ENCODE results near the gene TRERF1.

The TRERF1 gene

DNA sequence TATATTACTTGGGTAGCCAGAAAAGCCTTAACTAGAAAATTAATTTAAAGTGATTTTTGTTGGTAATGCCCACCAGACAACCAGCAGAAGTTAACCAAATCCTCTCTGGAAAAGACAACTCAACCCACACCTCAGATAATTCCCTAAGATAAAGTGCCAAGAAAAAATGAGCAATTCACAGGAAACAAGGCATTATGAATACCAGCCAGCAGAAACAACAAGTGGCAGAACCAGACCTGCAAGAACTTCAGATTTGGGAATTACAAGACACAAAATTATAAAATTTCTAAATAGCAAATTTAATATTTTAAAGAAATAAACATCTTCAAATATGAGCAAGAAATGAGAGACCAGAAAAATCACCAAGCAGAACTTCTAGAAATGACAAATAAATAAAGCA is 154.1 kb downstream of the TRERF1 start:
- DNase-seq = no peak

DNA sequence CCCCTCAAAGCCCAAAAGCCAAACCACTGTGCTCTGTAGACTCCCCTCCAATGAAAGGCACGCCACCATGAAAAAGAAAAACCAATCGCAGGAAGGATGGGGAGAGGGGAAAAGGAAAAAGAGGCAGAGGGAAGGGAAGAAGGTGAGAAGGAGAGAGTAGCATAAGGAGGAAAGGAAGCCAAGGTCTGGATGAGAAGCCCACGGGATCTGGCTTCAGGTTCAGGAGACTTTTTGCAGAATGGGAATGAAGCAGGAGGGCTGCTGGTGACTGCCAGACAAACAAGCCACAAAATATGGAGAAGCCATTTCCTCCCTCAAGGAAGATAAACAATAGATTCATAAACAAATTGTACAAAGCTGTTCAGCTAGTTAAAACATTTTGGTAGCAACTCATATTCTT is 155.1 kb downstream of the TRERF1 start:
- no peak for DNase-seq

DNA sequence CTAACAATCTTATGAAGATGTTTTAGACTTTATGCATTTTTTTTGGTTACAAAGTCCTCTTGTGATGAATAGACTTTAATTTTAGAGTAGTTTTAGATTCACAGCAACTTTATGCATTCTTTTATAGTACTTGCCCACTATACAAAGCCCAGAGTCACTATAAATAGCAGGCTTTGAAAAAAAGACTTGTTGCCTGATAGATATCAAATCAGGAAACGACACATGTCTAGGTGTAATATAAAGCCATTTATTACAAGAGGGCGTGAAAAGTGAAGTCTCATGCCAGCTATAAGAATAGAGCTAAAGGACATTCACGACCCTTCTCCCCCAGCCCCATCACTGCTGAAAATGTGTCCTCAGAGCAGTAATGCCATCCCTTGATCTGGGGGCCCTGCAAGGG is 156.0 kb downstream of the TRERF1 start:
- DNase-seq = no peak

DNA sequence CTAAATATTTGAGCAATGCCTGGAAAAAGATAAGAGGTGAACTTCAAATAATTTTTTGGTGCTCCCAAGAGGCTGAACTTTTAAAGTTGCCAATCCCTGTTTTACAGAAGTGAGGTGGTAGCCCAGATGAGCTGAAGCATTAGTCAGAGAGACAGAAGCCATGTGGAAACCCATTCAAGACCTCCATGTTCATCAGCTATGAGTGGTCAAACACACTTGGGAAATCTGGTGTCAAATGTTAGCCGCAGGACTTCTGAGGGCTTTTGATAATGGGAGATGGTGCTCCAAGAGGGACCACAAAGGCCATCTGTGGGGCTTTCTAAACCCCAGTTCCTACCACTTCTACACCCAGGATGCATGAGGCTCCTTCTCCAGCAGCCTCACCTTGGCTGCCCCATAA is 156.5 kb downstream of the TRERF1 start:
- no peak for DNase-seq

DNA sequence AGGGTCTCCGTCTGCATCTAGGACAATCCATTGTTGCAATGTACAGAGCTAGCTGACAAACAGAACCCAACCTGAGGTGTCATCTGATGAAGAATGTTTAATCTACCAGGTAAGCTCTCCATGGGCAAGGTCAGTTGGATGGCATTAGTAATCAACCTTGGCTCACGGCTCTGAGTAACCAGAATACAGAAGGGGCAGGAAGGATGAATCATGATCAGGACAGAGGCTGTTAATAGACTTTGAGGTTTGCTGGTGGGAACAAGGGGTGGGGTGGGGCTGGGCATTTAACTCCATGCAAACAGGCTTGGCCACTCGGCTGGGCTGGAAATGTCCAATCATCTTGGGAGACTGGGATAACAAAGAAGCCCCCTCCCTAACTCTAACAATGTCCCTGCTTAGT is 157.0 kb downstream of the TRERF1 start:
- no peak for DNase-seq

DNA sequence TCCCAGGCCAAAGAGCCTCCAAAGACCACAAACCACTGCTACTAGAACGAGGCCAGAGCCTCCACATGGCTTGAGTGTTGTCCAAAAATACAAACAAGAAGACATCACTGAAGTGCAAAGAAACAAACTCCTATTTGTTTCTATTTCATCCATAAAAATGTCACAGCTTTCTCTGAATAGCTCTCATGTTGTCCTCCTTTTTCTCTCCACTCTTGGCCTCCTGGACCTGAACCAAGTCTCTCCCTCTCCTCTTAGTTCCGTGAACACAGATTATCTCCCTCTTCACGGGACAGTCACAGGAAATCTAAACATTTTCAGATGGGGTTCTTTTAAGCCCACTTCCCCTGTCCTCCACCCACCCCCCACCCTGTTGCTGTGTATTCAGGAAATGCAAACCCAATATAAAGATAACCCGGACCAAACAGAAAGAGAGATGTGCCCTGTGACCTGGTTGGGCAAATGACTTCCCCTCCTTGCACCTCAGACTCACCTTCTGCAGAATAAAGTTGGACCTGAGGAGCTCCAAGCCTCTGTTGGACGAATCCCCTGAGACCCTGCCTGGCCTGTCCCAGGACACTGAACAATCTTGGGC is 158.2 kb downstream of the TRERF1 start:
- DNase-seq = no peak

DNA sequence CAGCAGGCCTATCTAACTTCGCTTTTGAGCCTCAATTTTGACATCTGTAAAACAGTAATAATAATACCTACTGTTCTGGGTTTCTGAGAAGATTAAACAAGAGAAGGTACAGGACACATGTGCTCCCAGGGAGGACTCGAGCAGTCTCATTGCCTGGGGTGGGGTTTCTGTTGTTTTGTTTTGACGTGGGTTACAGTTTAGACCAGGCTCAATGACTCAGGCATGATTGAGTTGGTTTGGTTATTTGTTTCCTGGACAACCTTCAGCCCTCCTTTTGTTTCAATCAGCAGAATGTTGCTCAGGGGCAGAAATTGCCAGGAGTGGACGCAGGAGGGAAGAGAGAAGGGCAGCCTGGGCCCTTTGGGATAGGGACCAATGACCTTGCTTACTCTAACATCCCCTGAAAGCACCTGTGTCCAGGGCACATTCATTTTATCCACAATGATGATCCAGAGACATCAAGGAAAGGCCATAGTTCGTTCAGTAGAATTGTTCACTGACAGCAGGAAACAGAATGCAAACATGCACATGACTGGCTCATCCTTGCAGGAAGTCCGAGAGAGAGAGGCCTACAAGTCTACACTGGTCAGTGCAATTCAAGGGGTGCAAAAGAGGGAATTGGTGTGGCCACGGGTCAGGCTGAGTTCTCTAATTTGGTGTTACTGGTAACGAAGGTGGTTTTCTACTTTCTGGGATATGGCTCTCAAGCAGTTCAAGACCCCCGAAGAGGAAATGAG is 159.6 kb downstream of the TRERF1 start:
- DNase-seq = no peak

DNA sequence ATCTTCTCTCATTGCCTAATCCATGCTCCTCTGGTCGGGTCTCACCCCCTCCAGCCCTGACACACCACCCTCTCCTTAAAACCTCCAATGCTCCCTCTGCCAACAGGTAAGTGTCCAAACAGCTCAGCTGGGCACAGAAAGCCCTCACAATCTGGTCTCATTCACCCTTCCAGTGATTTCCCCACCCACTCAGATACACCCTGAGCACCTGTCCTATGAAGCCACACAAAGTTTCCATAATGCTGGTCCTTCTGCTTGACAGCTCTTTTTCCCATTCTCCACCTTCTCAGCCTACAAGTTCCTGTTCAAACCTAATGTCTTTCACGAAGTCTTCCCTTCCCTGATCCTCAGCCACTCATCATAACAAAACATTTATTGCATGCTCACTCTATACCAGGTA is 164.0 kb downstream of the TRERF1 start:
- no peak for DNase-seq

DNA sequence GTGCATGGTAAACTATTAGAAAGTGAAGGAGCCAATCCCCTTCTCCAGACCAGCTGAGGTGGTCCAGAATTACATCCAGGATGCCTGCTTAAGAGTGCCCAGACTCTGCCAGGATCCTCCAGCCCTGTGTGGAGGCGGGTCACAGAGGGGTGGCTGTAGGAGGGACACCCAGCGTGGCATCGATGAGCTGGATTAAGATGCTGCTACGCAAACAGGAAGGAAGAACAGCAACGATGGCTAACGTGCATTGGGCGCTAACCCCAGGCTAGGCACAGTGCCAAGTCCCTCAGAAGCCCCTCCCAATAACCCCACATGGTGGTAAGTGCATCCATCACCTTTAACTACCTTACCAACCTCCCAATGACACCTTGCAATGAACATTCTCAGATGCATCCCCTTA is 170.2 kb downstream of the TRERF1 start:
- DNase-seq = no peak

DNA sequence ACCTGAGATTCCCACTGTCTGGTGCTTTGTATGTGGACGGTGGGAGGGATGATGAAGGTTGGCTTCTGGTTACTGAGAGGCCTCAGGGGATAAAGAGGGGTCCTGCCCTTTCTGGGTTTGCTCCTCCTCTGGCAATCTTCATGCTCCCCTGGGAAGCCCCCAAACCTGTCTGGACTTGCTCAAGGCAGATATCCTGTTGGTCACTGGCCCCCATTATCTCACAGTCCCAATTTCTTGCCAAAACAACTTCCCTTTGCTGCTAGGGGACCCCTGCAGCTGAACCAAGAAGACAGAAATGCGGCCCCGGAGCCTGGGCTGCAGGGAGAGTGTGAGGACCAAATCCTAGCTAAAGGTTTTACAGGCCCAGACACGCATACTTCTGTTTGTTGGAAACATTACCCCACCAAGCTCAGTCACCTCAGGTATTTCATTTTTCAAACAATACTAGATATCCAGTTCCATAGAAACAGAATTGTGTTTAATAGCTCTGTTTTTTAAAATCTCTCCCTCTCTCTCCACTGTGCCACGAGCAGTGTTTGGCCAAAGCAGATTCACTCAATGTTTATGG is 170.7 kb downstream of the TRERF1 start:
- no peak for DNase-seq

DNA sequence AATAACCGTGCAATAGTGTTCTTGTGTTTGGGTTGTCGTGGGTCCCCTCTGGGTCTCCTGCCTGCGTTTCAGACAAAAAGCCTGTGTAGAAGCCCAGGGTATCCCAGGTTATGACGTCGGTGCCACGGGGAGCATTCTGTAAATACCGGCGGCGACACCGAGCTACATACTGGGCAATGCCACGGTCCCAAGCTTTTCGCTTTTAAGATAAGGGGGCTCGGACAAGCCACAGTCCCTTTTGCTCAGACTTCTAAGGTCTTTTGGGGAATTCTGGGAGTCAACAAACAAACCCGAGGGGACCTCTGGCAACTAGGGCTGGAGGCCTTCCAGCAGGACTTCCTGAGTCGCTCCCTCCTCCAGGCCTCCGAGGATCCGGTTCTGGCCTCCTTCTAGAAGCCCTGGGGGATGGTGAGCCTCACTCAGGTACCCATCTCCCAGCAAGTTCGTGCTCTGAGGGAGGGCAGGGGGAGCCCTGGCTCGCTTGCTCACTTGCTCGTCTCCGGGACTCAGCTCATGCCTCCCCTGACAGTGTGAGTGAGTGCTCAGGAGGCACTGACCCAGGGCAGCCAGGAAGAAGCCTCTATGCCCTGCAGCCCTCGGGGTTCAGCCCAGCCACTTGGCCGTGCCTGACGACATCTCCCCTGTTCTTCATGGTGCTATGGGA is 171.6 kb downstream of the TRERF1 start:
- DNase-seq = no peak

DNA sequence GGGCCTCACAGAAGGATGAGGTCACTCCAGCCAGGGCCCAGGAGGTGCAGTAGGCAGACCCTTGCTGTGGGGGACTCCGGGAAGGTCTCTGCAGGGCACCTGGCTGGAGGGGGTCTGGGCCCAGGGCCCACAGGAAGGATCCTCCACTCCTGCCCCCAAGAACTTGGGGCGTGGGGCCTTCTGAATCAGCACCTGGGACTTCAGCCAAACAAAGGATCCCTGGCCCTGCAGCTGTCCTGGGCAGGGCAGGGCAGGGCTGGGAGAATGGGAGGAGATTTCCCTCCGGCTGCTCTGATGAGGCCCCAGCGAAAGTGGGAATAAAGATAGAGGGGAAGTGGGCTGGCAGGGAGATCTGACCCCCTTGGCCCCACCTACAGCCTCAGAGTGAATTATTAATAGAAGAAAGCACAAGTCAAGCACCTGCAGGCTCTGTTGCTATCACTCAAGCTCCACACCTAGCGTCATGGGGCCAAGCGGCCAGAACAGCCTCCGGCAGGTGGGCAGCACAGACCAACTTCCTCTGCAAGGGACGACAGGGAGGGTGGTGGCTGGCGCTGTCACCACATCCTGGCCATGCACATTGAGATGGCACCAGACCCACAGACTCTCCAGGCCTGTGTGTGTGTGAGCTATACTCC is 172.5 kb downstream of the TRERF1 start:
- DNase-seq = peak; percentile 22

DNA sequence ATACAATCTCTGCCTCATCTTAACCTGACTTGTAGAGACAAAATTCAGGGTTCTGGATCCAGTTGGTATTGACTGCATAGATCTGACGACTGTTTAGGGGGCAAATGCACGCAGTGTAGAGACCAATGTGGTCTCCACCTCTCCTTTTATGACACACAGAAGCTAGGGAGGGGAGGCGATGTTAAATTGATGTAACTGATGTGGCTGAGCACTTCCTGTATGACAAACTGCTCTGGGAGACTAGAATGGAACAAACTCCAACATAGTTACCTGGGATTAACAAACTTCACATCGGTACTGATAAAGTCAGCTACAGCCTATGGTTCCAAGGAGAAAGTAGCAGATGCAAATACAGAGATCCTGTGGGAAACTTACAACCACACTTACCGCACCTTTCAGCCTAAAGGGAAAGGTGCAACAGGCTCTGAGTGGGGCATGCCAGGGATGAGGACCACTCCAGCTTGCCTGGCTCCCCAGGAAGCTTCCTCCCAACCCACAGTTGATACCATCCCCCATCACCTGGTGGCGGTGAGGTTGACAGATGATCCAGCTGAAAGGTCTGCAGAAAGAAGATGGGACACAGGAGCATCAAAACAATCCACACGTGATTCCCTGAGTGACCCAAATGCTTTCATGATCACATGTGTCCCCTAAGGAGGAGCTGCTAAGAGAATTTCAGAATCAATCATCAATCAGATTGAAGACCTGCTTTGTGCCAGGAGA is 173.4 kb downstream of the TRERF1 start:
- DNase-seq = no peak

DNA sequence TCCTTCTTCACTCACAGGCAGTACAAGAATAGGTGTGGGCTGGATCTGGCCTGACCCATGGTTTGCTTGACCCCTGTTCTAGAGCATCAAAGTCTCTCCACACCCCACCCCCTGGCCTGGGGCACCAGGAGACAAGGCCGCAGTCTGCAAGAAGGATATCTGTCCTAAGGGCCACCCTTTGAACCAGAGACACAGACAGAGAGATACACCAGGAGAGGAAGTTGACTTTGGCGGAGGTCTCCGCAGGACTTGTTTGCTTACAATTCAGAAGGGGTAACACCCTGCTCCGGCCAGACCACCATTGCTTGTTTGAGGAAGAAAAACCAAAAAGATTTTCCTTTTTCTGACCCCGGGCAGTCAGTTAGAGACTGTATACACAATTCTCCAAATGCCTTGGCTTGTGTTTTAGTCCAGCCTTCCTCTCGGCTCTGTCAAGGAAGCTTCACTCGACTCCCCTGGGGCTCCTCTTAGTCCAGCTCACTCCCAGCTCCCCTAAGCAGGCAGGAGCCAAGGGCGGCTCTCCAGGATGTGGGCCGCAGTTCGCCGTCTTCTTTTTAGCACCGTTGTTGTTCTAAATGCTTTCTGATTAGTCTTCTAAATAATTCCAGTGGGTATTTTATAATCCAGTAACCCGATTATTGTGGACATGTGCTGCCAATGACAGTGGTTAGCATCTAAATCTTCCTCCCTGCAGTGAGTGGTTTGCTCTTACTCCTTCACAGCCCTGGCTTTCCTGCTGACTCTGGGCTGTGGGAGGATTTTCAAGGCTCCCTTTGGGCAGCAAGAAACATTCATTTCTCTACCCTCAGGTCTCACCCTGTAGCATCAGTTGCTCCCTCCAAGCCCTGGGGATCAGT is 175.5 kb downstream of the TRERF1 start:
- DNase-seq = no peak

DNA sequence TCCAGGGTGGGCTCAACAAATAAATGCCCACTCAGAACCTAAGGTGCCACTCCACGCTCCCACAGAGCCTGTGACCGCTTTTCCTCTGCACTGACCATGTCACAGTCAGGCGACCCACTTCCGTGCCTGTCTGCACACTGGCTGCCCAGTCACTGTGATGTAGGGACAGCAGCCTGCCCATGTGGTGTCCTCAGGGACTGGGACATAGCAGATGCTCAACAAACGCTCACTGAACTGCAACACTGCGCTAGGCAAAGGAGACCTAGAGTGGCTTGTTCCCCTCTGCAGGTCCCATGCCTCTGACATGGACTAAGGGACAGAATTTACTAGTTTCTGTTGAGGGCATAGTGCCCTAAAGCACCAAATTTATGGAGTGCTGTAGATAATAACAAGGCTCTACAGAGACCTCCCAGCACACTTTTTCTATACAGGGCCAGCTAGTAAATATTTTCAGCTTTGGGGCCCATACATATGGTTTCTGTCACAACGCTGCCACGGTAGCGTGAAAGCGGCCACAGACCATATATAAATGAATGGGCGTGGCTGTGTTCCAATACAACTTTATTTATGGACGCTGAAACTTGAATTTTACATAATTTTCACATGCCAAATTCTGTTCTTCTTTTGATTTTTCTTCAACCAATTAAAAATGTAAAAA is 176.2 kb downstream of the TRERF1 start:
- no peak for DNase-seq

DNA sequence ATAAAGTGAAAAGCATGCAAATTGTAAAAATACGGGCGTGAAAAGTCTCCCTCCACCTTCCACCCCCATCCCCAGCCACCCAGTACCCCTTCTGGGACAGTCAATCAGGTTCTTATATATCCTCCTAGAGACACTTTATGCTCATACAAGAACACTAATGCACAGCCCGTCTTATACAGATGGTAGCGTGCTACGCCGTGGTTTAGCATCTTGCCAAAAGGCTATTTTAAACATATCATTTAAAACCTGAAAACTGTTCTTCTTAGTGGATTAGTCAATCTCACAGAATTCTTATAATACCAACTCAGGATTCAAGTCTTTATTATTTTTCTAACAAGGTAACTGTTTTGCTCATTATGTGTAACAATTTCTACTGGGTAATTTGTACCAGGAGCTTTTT is 176.8 kb downstream of the TRERF1 start:
- no peak for DNase-seq

DNA sequence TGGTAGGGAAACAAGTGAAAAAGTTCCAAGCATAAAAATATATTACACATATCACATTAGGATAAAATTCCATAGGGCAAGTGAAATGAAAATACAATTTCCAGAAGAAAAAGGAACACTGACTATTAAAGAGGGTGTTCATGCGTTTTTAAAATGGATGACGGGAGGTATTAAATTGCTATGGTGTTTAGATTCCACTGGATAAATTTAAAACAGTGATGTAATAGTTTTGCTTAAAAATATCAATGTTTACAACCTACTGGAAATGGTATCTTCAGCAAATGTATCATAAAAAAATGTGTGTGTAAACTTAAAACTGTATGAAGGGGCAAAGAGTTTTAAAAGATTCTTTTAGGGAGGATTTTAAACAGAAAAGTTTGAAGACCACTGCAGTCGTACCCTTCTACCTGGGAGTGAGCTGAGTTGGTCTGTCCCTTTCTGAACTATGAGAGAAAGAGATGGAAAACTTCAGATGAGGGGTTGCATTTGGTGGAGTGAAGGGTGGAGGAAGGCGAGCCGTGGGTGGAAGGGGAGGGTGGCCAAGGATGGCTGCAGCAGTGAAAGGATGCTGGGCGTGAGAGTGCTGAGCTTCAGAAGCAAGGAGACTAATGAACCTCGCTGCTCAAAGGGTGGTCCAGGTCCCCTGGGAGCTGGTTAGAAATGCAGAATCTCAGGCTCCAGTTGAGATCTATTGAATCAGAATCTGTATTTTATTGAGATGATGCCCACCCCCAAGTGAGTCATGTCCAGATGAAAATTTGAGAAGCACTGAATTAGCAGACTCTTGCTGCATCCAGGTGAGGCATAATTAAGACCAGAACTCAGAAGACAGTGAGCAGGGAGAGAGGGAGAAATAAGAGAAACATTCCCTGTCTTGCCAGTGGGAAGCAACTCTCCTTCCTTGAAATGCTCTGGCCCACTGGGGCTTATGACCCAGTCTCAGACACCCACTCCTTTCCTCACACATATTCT is 179.6 kb downstream of the TRERF1 start:
- DNase-seq = no peak

DNA sequence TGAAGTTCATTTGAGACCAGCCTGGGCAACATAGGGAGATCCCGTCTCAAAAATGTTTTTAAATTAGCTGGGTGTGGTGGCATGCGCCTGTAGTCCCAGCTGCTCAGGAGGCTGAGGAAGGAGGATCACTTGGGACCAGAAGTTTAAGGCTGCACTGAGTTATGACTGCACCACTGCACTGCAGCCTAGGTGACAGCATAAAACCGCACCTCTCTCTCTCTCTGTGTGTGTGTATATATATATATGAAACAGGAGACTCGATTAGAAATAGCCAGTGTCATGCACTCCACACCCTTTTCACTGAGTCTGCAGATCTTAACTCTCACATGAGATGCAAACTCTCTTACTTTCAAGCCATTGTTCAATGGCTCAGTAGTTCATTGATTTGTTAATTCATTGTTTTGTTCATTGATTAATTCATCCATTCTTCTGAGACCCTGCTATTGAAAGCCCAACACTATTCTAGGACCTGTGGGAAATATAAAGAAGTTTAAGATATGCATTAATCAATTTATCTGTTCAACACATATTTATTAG is 181.7 kb downstream of the TRERF1 start:
- no peak for DNase-seq

DNA sequence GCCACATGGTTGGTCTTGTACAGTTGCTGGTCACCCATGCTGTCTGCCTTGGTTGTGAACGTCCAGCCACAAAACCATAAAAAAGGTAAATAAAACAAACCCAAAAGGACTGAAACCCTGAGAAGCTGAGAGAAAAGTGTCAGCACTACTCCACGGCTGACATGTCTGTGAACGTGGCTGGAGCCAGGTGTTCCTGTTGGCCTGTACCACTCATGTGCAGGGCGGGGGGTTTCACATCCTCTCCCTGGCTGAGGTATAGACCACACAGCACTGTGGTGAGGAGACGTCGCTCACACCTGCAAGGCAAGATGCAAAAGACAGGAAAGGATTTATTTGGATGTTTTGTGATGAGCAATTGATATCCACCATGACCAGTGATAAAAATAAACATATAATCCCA is 182.2 kb downstream of the TRERF1 start:
- no peak for DNase-seq

DNA sequence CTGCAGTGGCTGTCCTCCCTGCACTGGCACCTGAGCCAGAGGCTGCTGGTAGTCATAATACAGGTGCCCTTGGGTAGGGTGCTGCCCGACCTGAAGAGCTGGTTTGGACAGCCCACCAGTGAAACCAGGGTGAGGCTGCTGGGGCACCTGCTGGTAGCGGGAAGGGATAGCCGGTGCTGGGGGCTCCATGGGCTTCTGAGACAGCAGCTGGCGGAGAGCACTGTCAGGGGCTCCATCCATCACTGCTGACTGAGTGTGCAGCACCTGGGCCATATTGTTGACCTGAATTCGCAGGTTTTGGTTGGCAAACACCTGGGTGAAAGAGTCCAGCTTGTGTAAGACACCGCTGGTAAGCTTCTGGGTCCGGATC is 182.9 kb downstream of the TRERF1 start:
- DNase-seq = no peak

Data from activated gamma-delta T cell (primary cell).